ACC112 (cell line): ENCODE results near the gene PPP1CA.

Experiments used
- H2AFZ ChIP-seq: fragments of 200-600 bp; sonication (generic); one replicate; pipeline ENCODE4 v1.6.0; 2017; ENCODE audit warnings: antibody characterized with exemption, low read length; ENCODE audit not compliant: unreplicated experiment
- H3K27ac ChIP-seq: fragments of 200-600 bp; sonication (generic); 2 replicates; pipeline ENCODE4 v1.5.1; 2014; ENCODE audit warnings: low read depth, mild to moderate bottlenecking, antibody characterized with exemption, low read length, moderate library complexity
- H3K27me3 ChIP-seq: fragments of 200-600 bp; sonication (generic); 2 replicates; pipeline ENCODE4 v1.6.1; 2014; ENCODE audit warnings: mild to moderate bottlenecking, antibody characterized with exemption, low read length, moderate library complexity, mixed read lengths; ENCODE audit not compliant: insufficient read depth
- H3K36me3 ChIP-seq: fragments of 200-600 bp; sonication (generic); 2 replicates; pipeline ENCODE4 v1.6.1; 2016; ENCODE audit warnings: mild to moderate bottlenecking, antibody characterized with exemption, low read length, moderate library complexity, mixed read lengths; ENCODE audit not compliant: insufficient read depth
- H3K4me1 ChIP-seq: fragments of 200-600 bp; sonication (generic); one replicate; pipeline ENCODE4 v1.6.1; 2016; ENCODE audit warnings: low read length, mixed read lengths; ENCODE audit not compliant: insufficient read depth, unreplicated experiment, control insufficient read depth
- H3K4me3 ChIP-seq: fragments of 200-600 bp; sonication (generic); 2 replicates; pipeline ENCODE4 v1.5.1; 2014; ENCODE audit warnings: mild to moderate bottlenecking, low read depth, low read length
- H3K79me2 ChIP-seq: fragments of 200-600 bp; sonication (generic); one replicate; pipeline ENCODE4 v1.6.0; 2016; ENCODE audit warnings: low read length; ENCODE audit not compliant: control insufficient read depth, unreplicated experiment, insufficient read depth

The PPP1CA gene

DNA sequence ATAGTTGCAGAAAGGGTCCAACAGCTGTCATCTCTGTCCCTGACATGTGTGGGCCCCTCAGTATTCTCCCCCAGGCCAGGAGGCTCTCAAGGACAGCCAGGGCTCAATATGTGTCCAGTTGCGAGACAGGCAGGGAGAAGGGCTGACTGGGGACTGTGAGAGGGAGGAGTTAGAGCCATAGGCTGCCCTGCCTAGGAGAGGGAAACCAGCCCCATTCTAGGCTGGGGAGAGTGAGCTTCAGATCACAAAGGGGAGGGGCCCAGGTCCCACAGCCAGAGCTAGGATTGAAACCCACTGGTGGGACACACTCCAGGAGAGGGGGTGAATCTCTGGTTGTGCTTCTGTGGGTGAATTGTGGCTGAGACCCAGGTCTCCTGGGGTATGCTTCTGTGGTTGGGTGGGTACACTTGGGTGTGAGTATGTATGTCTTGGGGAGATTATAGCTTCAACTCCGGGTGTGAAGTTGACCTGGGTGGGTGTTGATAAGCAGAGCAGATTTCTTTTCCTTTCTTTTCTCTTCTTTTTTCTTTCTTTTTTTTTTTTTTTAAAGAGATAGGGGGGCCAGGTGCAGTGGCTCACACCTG, 11.7 kb upstream of the PPP1CA start:
- H3K36me3 ChIP-seq = no peaks in the 10 kb centered on the region
- no peak overlapping the region for H3K27ac ChIP-seq
- H2AFZ ChIP-seq = no peak overlapping the region
- H3K79me2 ChIP-seq = no peaks in the 10 kb centered on the region
- peaks cover 22% of the 10 kb centered on the region for H3K27me3 ChIP-seq
- H3K4me1 ChIP-seq = no peaks in the 10 kb centered on the region
- no peak overlapping the region for H3K4me3 ChIP-seq

GRCh38 chr11:67412495-67413179, 11.0 kb upstream of the PPP1CA start:
- H3K27me3 ChIP-seq = peaks cover 22% of the 10 kb centered on the region
- no peaks in the 10 kb centered on the region for H3K79me2 ChIP-seq
- no peaks in the 10 kb centered on the region for H3K4me1 ChIP-seq
- no peak overlapping the region for H2AFZ ChIP-seq
- no peak overlapping the region for H3K27ac ChIP-seq
- no peak overlapping the region for H3K4me3 ChIP-seq
- no peaks in the 10 kb centered on the region for H3K36me3 ChIP-seq

- peaks cover 22% of the 10 kb centered on the region for H3K27me3 ChIP-seq
- no peaks in the 10 kb centered on the region for H3K36me3 ChIP-seq
- H3K4me3 ChIP-seq = no peak overlapping the region
- no peaks in the 10 kb centered on the region for H3K79me2 ChIP-seq
- no peak overlapping the region for H2AFZ ChIP-seq
- no peak overlapping the region for H3K27ac ChIP-seq
- no peaks in the 10 kb centered on the region for H3K4me1 ChIP-seq
Measured at GRCh38 chr11:67411785-67412152, 10.1 kb upstream of the PPP1CA start.

- Histone ChIP-seq H3K27me3 (peaks cover 22% of the 10 kb centered on the region), H3K79me2 (no peaks in the 10 kb centered on the region), H3K27ac (no peak overlapping the region), H3K4me3 (no peak overlapping the region), H3K4me1 (no peaks in the 10 kb centered on the region), H3K36me3 (no peaks in the 10 kb centered on the region), H2AFZ (no peak overlapping the region)
Measured at GRCh38 chr11:67410984-67411784, 9.5 kb upstream of the PPP1CA start.

DNA sequence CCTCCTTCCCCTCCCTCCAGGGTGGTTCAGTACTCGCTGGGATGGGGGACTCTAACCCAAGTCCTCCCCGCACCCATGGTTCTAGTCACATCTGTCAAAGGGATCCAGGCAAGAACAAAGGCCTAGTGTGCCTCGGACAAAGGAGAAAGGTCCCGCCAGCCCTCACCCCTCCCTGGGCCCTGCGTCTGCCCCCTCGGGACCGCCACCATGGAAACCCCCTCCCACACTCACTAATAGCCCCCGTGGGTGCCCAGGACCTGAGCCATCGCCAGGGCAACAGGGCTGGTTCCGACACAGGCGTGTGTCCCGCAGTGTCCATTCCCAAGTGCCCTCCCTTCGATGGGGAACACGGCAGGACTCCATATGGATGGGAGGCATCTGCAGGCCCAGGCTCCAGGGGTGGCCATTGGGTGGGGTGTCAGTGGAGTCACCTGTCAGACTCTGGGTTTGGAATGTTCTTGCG, 8.7 kb upstream of the PPP1CA start:
- H3K27ac ChIP-seq = no peak overlapping the region
- no peaks in the 10 kb centered on the region for H3K4me1 ChIP-seq

DNA sequence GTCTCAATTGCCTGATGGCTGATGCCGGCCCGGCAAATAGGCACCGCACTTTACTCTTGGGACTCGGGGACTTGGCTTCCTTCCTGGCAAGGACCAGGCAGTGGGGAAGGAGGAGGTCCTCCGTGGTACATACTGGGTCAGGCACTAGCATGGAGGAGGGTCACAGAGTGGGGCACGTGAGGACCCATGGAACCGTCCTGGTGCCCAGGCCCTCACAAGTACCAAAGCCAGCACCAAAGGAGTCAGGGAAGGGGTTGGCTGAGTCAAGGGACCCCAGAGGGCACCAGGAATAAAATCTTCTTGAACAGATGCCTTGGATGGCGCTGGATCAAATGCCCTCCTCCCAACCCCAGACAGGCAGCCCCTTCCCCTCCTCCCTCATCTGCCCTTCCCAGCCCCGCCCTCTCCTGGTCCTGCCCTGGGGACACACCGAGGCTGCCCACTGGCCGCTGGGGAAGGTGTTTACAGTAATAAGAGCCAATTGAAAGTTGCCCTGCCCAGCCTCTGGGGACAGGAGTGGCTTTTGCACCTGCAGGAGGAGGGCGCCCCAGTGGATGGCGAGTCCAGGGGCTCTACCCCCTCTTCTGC, 8.2 kb upstream of the PPP1CA start:
- H3K27me3 ChIP-seq = peaks cover 22% of the 10 kb centered on the region
- H3K36me3 ChIP-seq = no peaks in the 10 kb centered on the region
- H3K27ac ChIP-seq = no peak overlapping the region
- no peak overlapping the region for H3K4me3 ChIP-seq
- no peak overlapping the region for H2AFZ ChIP-seq
- H3K4me1 ChIP-seq = no peaks in the 10 kb centered on the region
- H3K79me2 ChIP-seq = no peaks in the 10 kb centered on the region

More for the DNA sequence above, 8.7 kb upstream of the PPP1CA start:
- Histone ChIP-seq H3K36me3 (no peaks in the 10 kb centered on the region), H2AFZ (no peak overlapping the region), H3K27me3 (peaks cover 22% of the 10 kb centered on the region), H3K79me2 (no peaks in the 10 kb centered on the region), H3K4me3 (no peak overlapping the region)

GRCh38 chr11:67409261-67409666, 7.6 kb upstream of the PPP1CA start:
- H3K36me3 ChIP-seq = no peaks in the 10 kb centered on the region
- no peaks in the 10 kb centered on the region for H3K4me1 ChIP-seq
- peaks cover 22% of the 10 kb centered on the region for H3K27me3 ChIP-seq
- no peak overlapping the region for H3K4me3 ChIP-seq
- no peaks in the 10 kb centered on the region for H3K79me2 ChIP-seq
- H3K27ac ChIP-seq = no peak overlapping the region
- no peak overlapping the region for H2AFZ ChIP-seq

- H3K27ac ChIP-seq = no peak overlapping the region
- H2AFZ ChIP-seq = no peak overlapping the region
- no peaks in the 10 kb centered on the region for H3K79me2 ChIP-seq
- H3K4me3 ChIP-seq = no peak overlapping the region
- H3K36me3 ChIP-seq = no peaks in the 10 kb centered on the region
- no peaks in the 10 kb centered on the region for H3K4me1 ChIP-seq
- H3K27me3 ChIP-seq = peaks cover 22% of the 10 kb centered on the region
Measured at GRCh38 chr11:67408437-67409200, 7.0 kb upstream of the PPP1CA start.

GRCh38 chr11:67407688-67408163, 6.1 kb upstream of the PPP1CA start:
- no peaks in the 10 kb centered on the region for H3K36me3 ChIP-seq
- no peak overlapping the region for H2AFZ ChIP-seq
- H3K27me3 ChIP-seq = peaks cover 22% of the 10 kb centered on the region
- H3K27ac ChIP-seq = no peak overlapping the region
- H3K79me2 ChIP-seq = no peaks in the 10 kb centered on the region
- no peaks in the 10 kb centered on the region for H3K4me1 ChIP-seq
- H3K4me3 ChIP-seq = no peak overlapping the region
